ENCODE results near the gene ITPKB. TPM values are rescaled to one million over a fixed set of nuclear protein-coding genes. Genes with fewer than 3 reads are reported as not detected.
A peak's percentile ranks its signal among the peaks of the same experiment; 100 is the strongest.

Gene ITPKB
- total RNA-seq, 1 donor from 2014 or later, result 29.4 TPM

- no peak for DNase-seq (ENCODE audit: low spot score)
Observed at GRCh38 chr1:226686440-226687425, 52.3 kb downstream of the ITPKB start.

GRCh38 chr1:226685196-226685820 lies 53.8 kb downstream of the ITPKB start:
- no peak for DNase-seq (ENCODE audit: low spot score)

- DNase-seq (ENCODE audit: low spot score), result no peak
Observed at GRCh38 chr1:226684026-226684425, 55.1 kb downstream of the ITPKB start.

- no peak for DNase-seq (ENCODE audit: low spot score)
Observed at GRCh38 chr1:226682871-226683814, 55.9 kb downstream of the ITPKB start.

- DNase-seq (ENCODE audit: low spot score), result no peak
Observed at GRCh38 chr1:226681652-226682493, 57.2 kb downstream of the ITPKB start.

GRCh38 chr1:226680653-226681052 lies 58.4 kb downstream of the ITPKB start:
- DNase-seq (ENCODE audit: low spot score), result no peak

GRCh38 chr1:226679853-226680516 lies 59.1 kb downstream of the ITPKB start:
- peak; percentile 91 for DNase-seq (ENCODE audit: low spot score)

- no peak for DNase-seq (ENCODE audit: low spot score)
Observed at GRCh38 chr1:226679262-226679661, 59.8 kb downstream of the ITPKB start.

- DNase-seq (ENCODE audit: low spot score), result no peak
Observed at GRCh38 chr1:226678701-226679100, 60.4 kb downstream of the ITPKB start.

GRCh38 chr1:226678251-226678650 lies 60.8 kb downstream of the ITPKB start:
- DNase-seq (ENCODE audit: low spot score), result no peak

- DNase-seq (ENCODE audit: low spot score), result peak; percentile 90
Observed at GRCh38 chr1:226677027-226678020, 61.8 kb downstream of the ITPKB start.

GRCh38 chr1:226676381-226676780 lies 62.7 kb downstream of the ITPKB start:
- no peak for DNase-seq (ENCODE audit: low spot score)

GRCh38 chr1:226675715-226676357 lies 63.2 kb downstream of the ITPKB start:
- no peak for DNase-seq (ENCODE audit: low spot score)

- no peak for DNase-seq (ENCODE audit: low spot score)
Observed at GRCh38 chr1:226674892-226675714, 64.0 kb downstream of the ITPKB start.

GRCh38 chr1:226672339-226672762 lies 66.7 kb downstream of the ITPKB start:
- DNase-seq (ENCODE audit: low spot score), result no peak

GRCh38 chr1:226671277-226671676 lies 67.8 kb downstream of the ITPKB start:
- DNase-seq (ENCODE audit: low spot score), result no peak

GRCh38 chr1:226670073-226670472 lies 69.0 kb downstream of the ITPKB start:
- DNase-seq (ENCODE audit: low spot score), result no peak

- DNase-seq (ENCODE audit: low spot score), result no peak
Observed at GRCh38 chr1:226668173-226668560, 70.9 kb downstream of the ITPKB start.

All from ureter (tissue), 1 donor.